Measurements from ENCODE around the gene FRA10AC1. TPM values are rescaled to one million over a fixed set of nuclear protein-coding genes. Genes with fewer than 3 reads are reported as not detected.

Gene FRA10AC1
- total and polyA plus RNA-seq, 4 donors, result 4.3 to 38.9 (median 15.2) TPM

- H3K4me1 ChIP-seq (ENCODE audit: control insufficient read depth in 5 of 5, insufficient read depth in 5 of 5, low read length in 5 of 5), result peaks cover 0 to 2% (median 0%) of the 10 kb centered on the region in 5 donors
- ATAC-seq (ENCODE audit: insufficient read depth, low FRiP score) (no peak), DNase-seq (no peak)
- no peaks in the 10 kb centered on the region for H3K36me3 ChIP-seq (ENCODE audit: control insufficient read depth in 4 of 4, insufficient read depth in 4 of 4, low read length in 4 of 4)
- no peak overlapping the region for H3K9ac ChIP-seq (ENCODE audit: insufficient read depth in 1 of 2, low read length in 2 of 2)
- H3K27ac ChIP-seq (ENCODE audit: low read depth in 1 of 2, low read length in 1 of 2), result no peak overlapping the region
- TF ChIP-seq CTCF (IDR thresholded peaks at IDR 0.05; ENCODE audit: control extremely low read depth, extremely low read depth), result no peak
- H3K9me3 ChIP-seq (ENCODE audit: control insufficient read depth in 4 of 4, insufficient read depth in 3 of 4, low read length in 3 of 4), result peaks cover 0 to 2% (median 0%) of the 10 kb centered on the region in 4 donors
- H3K27me3 ChIP-seq (ENCODE audit: control insufficient read depth in 3 of 3, insufficient read depth in 3 of 3, low read length in 2 of 3), result peaks cover 0 to 5% (median 0%) of the 10 kb centered on the region in 3 donors
- H3K4me3 ChIP-seq, result no peak overlapping the region
- 87 to 88% methylated on average over 2 of the region's 2 CpGs for WGBS, 2 donors
These were observed 20.8 kb upstream of the FRA10AC1 start for GRCh38 chr10:93723153-93723552.

- peaks cover 0 to 2% (median 0%) of the 10 kb centered on the region in 5 donors for H3K4me1 ChIP-seq (ENCODE audit: control insufficient read depth in 5 of 5, insufficient read depth in 5 of 5, low read length in 5 of 5)
- H3K4me3 ChIP-seq, result no peak overlapping the region
- TF ChIP-seq CTCF (IDR thresholded peaks at IDR 0.05; ENCODE audit: control extremely low read depth, extremely low read depth), result no peak
- DNase-seq, result no peak
- H3K9ac ChIP-seq (ENCODE audit: insufficient read depth in 1 of 2, low read length in 2 of 2), result no peak overlapping the region
- H3K36me3 ChIP-seq (ENCODE audit: control insufficient read depth in 4 of 4, insufficient read depth in 4 of 4, low read length in 4 of 4), result no peaks in the 10 kb centered on the region
- ATAC-seq (ENCODE audit: insufficient read depth, low FRiP score), result no peak
- peaks cover 0 to 2% (median 0%) of the 10 kb centered on the region in 4 donors for H3K9me3 ChIP-seq (ENCODE audit: control insufficient read depth in 4 of 4, insufficient read depth in 3 of 4, low read length in 3 of 4)
- peaks cover 0 to 5% (median 0%) of the 10 kb centered on the region in 3 donors for H3K27me3 ChIP-seq (ENCODE audit: control insufficient read depth in 3 of 3, insufficient read depth in 3 of 3, low read length in 2 of 3)
- H3K27ac ChIP-seq (ENCODE audit: low read depth in 1 of 2, low read length in 1 of 2), result no peak overlapping the region
These were observed 20.2 kb upstream of the FRA10AC1 start for GRCh38 chr10:93722550-93722949.

GRCh38 chr10:93719901-93720300, 17.5 kb upstream of the FRA10AC1 start:
- Histone ChIP-seq H3K27me3 (ENCODE audit: control insufficient read depth in 3 of 3, insufficient read depth in 3 of 3, low read length in 2 of 3) (no peaks in the 10 kb centered on the region), H3K4me3 (no peak overlapping the region), H3K36me3 (ENCODE audit: control insufficient read depth in 4 of 4, insufficient read depth in 4 of 4, low read length in 4 of 4) (no peaks in the 10 kb centered on the region), H3K9me3 (ENCODE audit: control insufficient read depth in 4 of 4, insufficient read depth in 3 of 4, low read length in 3 of 4) (peaks cover 0 to 2% (median 1%) of the 10 kb centered on the region in 4 donors), H3K4me1 (ENCODE audit: control insufficient read depth in 5 of 5, insufficient read depth in 5 of 5, low read length in 5 of 5) (peaks cover 0 to 2% (median 0%) of the 10 kb centered on the region in 5 donors), H3K9ac (ENCODE audit: insufficient read depth in 1 of 2, low read length in 2 of 2) (no peak overlapping the region), H3K27ac (ENCODE audit: low read depth in 1 of 2, low read length in 1 of 2) (no peak overlapping the region)
- ATAC-seq (ENCODE audit: insufficient read depth, low FRiP score) (no peak), DNase-seq (no peak)
- 77 to 85% methylated on average over 3 of the region's 3 CpGs for WGBS, 2 donors
- no peak for TF ChIP-seq CTCF (IDR thresholded peaks at IDR 0.05; ENCODE audit: control extremely low read depth, extremely low read depth)

Data from lung (tissue), 12 donors.